HG03139 (cell line): ENCODE results near the gene PALD1.

Experiments
- ATAC-seq: cut with Tn5 transposase; IDR thresholded peaks from one replicate; pipeline ENCODE4 v1.9.1; 2021; ENCODE audit not compliant: unreplicated experiment

PALD1 gene

DNA sequence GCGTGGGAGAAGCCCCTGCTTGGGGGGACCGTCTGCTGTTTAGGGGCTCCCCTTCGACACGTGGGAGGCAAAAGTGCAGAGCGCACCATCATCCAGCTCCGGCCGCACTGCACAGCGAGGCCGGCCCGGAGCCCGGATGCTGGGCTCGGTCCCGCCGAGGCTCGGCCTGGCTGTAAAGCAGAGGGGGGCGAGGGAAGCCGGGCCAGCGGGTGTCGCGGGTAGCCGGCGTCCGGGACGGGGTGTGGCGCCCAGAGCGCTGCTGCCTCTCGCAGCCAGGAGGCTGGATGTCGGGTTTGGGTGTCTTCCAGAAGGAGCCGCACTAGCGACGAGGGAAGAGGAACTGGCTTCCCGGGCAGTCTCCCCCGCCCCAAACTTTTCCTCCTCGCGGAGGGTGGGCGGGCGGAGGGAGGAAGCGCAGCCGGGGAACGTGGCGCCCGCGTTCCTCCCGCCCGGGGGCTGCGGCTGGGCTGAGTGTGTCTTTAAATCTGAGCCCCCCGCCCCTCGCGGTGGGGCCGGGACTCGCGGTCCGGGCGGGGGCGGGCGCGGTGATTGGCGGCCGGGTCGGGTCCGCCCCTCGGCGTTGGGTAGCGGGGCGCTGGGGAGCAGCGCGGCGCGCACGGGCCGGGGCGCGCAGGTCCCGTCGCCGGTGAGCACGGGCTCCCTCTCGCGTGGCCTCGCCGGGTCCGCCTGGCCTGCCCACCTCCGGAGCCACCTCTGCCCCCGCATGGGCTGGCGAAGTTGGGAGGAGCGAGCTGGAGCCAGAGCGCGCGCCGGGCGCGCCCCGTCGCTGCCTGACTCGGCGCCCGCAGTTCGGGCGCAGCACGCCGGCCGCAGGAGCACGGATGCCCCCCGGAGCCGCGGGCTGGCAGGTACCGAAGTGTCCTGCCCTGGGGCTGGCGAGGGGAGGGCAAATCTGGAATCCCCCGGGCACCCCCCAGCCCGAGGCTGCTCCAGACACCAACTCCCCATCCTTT, at the start of gene PALD1:
Gene PALD1, plus strand, starts transcription at position 577 of the 974 bp plus-strand sequence. CDS start 47,185 bp downstream, outside the sequence.
- ATAC-seq, result no peak

- ATAC-seq, result no peak
These were observed 47.8 kb upstream of the PALD1 start for GRCh38 chr10:70430493-70431445.

GRCh38 chr10:70432101-70432500, 46.5 kb upstream of the PALD1 start:
- ATAC-seq, result no peak

GRCh38 chr10:70432561-70433263, 45.9 kb upstream of the PALD1 start:
- no peak for ATAC-seq

DNA sequence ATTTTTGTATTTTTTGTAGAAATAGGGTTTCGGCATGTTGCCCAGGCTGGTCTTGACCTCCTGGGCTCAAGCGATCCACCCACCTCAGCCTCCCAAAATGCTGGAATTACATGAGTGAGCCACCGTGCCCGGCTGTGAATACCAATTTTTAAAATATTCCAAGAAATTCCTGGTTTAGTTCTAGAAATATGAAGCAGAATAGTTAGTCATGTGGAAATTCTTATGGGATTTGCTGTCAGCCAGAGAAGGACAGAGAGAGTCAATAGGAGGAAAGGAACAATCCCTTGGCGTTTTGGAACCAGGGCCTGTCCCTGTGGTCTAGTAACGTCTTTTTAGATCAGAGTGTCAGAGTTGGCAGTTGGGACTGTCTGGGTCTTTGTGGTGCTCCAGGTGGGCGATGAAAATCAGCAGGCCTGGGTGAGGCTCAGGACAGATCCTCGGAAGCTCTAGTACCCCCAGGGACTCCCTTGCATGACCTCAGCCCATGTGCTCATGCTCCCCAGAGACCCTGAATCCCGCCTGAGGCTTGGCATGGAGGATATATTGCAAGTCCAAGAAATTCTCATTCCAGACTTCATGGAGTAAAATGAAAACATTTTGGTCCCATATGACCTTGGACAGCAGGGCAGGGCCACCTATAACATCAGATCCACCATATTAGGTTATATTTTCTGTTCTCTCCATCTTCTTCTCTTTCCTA, 44.8 kb upstream of the PALD1 start:
- ATAC-seq, result no peak

- no peak for ATAC-seq
These were observed 43.1 kb upstream of the PALD1 start for GRCh38 chr10:70435241-70436085.

- no peak for ATAC-seq
These were observed 40.8 kb upstream of the PALD1 start for GRCh38 chr10:70437721-70438120.

GRCh38 chr10:70440296-70441160, 38.0 kb upstream of the PALD1 start:
- ATAC-seq, result no peak

DNA sequence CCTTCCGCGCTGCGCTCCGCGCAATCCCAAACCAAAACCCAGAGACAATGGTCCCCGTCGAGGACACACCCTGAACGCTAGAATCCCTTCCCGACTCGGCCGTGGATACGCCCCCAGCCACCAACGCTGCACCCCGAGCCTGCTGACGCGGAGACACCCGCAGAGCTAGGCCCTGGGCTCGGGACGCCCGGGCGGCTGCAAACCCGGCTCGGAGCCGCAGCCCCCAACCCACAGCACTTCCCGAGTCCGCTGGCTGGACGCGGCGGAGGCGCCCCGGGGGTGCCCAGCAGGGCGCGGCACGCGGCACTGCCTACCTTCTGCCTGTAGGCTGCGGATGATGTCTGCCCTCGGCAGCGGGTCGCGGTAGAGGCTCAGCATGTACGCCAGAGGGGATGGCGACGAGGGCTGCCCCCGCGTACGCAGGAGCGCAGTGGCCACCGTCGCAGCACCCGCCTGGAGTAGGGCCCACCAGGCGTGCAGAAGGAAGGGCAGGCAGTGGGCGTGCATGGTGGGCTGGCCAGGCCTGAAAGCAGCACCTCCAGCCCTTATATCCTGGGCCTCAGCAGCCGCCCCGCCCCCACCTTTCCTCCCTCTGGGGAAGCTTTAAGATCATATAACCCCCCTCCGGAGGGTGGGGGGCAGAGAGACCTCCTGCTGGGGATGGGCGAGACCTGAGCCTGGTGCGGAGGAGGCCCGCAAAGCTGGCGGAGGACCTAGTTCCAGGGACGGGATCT, 37.2 kb upstream of the PALD1 start, which contains the start of gene NODAL:
Gene NODAL, minus strand, starts transcription at position 521 of the 734 bp plus-strand sequence. Its CDS starts 14 bp downstream, at position 507.
- ATAC-seq, result no peak

- ATAC-seq, result no peak
These were observed 36.7 kb upstream of the PALD1 start for GRCh38 chr10:70441895-70442309.

DNA sequence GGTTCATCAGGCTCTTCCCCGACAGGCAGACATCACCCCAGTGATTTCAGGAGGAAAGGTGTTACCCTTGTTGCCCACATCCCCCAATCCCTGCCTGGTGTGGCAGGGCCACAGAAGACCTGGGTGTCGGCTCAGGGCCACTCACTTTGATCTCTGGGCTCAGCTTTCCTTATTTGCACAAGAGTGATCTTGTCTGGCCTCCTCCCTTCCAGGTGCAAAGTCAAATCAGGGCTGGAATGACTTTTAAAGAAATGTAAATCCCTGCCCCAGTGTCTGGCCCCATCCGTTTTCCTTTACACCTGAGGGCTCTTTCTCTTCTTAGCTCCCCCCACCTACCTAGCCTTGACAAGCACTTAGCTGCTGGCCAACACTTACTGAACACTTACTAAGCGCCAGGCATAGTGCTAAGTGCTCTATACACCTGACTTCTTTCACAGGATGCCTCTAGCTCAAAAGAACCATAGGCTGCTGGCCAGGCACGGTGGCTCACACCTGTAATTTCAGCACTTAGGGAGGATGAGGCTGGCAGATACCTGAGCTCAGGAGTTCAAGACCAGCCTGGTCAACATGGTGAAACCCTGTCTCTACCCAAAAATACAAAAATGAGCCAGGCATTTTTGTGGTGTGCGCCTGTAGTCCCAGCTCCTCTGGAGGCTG, 36.1 kb upstream of the PALD1 start:
- ATAC-seq, result no peak

- ATAC-seq, result no peak
These were observed 33.8 kb upstream of the PALD1 start for GRCh38 chr10:70444744-70445143.

- ATAC-seq, result no peak
These were observed 32.6 kb upstream of the PALD1 start for GRCh38 chr10:70445718-70446657.

GRCh38 chr10:70448236-70448635, 30.3 kb upstream of the PALD1 start:
- ATAC-seq, result no peak

- no peak for ATAC-seq
These were observed 23.3 kb upstream of the PALD1 start for GRCh38 chr10:70455213-70455630.

GRCh38 chr10:70456164-70456563, 22.4 kb upstream of the PALD1 start:
- no peak for ATAC-seq
